ENCODE measurements around the gene MAP3K19.
"Not testable (repeated sequence)": the region's sequence is repeated elsewhere in the genome, so short reads cannot be mapped to it uniquely, and the experiment has no call there.

Gene MAP3K19

GRCh38 chr2:134979221-134979620, 68.0 kb downstream of the MAP3K19 start:
- TF ChIP-seq, protein P1, sequence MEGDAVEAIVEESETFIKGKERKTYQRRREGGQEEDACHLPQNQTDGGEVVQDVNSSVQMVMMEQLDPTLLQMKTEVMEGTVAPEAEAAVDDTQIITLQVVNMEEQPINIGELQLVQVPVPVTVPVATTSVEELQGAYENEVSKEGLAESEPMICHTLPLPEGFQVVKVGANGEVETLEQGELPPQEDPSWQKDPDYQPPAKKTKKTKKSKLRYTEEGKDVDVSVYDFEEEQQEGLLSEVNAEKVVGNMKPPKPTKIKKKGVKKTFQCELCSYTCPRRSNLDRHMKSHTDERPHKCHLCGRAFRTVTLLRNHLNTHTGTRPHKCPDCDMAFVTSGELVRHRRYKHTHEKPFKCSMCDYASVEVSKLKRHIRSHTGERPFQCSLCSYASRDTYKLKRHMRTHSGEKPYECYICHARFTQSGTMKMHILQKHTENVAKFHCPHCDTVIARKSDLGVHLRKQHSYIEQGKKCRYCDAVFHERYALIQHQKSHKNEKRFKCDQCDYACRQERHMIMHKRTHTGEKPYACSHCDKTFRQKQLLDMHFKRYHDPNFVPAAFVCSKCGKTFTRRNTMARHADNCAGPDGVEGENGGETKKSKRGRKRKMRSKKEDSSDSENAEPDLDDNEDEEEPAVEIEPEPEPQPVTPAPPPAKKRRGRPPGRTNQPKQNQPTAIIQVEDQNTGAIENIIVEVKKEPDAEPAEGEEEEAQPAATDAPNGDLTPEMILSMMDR (IDR thresholded peaks at IDR 0.05; ENCODE audit: extremely low read depth, missing control alignments) = no peak
- no peak for DNase-seq (ENCODE audit: low spot score)

- not testable (repeated sequence) for DNase-seq (ENCODE audit: low spot score)
Observed at GRCh38 chr2:134977104-134977503, 70.1 kb downstream of the MAP3K19 start.

DNA sequence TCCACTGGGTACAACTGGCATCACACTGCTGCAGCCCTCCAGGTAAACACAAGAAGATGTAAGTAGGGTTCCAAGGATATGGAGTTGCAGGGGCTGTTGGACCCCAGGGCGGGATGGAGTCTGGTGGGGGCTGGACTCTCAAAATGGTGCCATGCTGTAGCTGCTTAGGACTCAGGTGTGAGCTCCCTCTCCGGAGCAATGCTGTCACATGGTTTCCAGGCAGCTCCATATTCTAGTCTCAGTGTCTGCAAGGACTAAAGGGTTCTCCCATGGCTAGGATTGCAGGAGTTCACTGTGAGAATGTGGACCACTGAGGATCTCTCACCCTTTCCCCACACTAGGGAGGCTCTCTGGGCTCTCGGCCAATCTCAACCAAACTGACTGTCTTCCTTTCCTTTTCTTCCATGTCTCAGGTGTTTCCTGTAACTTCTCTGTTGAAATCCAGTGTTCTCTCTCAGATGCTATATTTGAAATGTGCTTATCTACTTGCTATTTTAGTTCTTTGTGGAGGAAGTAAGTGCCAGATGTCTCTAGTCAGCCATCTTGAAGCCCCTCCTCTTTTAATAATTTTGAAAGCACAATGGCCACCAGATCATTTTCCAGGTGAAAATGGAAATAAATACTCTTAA, 71.1 kb downstream of the MAP3K19 start:
- TF ChIP-seq, protein P1 (IDR thresholded peaks at IDR 0.05; ENCODE audit: extremely low read depth, missing control alignments) = no peak
- DNase-seq (ENCODE audit: low spot score) = no peak

- DNase-seq (ENCODE audit: low spot score) = no peak
- TF ChIP-seq, protein P1 (IDR thresholded peaks at IDR 0.05; ENCODE audit: extremely low read depth, missing control alignments) = no peak
Observed at GRCh38 chr2:134975281-134976009, 71.8 kb downstream of the MAP3K19 start.

DNA sequence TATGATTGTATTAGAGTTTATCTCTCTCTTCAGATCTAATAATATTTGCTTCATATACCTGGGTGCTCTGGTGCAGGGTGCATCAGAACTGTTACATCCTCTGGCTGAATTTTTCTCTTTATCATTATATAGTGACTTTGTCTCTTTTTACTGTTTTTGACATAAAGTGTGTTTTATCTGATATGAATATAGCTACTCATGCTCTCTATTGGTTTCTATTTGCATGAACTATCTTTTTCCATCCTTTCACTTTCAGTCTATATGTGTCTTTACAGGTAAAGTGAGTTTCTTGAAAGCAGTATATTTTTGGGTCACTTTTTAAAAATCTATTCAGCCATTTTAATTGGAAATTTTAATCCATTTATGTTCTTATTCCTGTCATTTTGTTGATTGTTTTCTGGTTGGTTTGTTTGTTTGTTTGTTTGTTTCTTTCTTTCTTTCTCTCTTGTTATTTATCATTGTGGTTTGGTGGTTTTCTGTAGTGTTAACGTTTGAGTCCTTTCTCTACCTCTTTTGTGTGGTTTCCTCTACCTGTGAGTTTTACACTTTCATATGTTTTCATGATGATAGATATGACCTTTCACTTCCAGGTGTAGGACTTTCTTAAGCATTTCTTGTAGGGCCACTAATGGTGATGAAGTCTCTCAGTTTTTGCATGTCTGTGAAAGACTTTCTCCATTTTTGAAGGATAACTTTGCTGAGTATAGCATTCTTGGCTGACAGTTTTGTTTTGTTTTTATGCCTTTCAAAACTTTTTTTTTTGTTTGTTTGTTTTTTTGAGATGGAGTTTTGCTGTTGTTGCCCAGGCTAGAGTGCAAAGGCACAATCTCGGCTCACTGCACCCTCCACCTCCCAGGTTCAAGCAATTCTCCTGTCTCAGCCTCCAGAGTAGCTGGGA, 73.8 kb downstream of the MAP3K19 start:
- TF ChIP-seq, protein P1 (IDR thresholded peaks at IDR 0.05; ENCODE audit: extremely low read depth, missing control alignments) = no peak
- peak; percentile 17 for DNase-seq (ENCODE audit: low spot score)

- not testable (repeated sequence) for DNase-seq (ENCODE audit: low spot score)
Observed at GRCh38 chr2:134967166-134967565, 80.1 kb downstream of the MAP3K19 start.

- DNase-seq (ENCODE audit: low spot score) = no peak
- TF ChIP-seq, protein P1 (IDR thresholded peaks at IDR 0.05; ENCODE audit: extremely low read depth, missing control alignments) = no peak
Observed at GRCh38 chr2:134957477-134957876, 89.8 kb downstream of the MAP3K19 start.

DNA sequence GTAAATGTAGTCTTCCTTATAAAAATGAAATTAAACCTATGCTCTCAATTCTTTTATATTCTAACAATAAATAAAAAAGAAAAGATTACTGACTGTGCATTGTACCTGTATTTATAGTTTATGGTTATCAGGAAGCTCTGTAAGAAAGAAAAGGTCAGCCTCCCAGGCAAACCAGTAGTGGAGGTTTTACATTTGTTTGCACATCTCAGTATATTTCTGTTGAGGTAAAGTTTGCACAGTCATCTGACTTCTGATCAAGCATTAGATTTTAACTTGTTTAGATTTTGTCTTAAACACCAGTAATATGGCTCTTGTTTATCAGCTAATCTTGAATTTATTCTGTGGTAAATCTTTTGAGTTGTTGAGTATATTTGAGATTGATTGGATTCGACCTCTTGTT, 91.5 kb downstream of the MAP3K19 start:
- TF ChIP-seq, protein P1 (IDR thresholded peaks at IDR 0.05; ENCODE audit: extremely low read depth, missing control alignments) = no peak
- DNase-seq (ENCODE audit: low spot score) = no peak
